Measurements from ENCODE around the gene RAB8B. TPM values are rescaled to one million over a fixed set of nuclear protein-coding genes. Genes with fewer than 3 reads are reported as not detected.
"Not testable (repeated sequence)": the region's sequence is repeated elsewhere in the genome, so short reads cannot be mapped to it uniquely, and the experiment has no call there.

Gene RAB8B
- total RNA-seq, 1 experiment from 2014 or later = 52.0 TPM

DNA sequence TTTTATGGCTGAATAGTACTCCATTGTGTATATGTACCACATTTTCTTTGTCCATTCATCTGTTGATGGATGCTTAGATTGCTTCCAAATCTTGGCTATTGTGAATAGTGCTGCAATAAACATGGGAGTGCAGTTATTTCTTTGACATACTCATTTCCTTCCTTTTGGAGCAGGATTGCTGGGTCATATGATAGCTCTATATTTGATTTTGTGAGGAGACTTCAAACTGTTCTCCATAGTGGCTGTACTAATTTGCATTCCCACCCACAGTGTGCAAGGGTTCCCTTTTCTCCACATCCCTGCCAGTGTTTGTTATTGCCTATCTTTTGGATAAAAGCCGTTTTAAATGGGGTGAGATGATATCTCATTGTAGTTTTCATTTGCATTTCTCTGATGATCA, 47.7 kb downstream of the RAB8B start:
- not testable (repeated sequence) for DNase-seq (ENCODE audit: low read depth)

DNA sequence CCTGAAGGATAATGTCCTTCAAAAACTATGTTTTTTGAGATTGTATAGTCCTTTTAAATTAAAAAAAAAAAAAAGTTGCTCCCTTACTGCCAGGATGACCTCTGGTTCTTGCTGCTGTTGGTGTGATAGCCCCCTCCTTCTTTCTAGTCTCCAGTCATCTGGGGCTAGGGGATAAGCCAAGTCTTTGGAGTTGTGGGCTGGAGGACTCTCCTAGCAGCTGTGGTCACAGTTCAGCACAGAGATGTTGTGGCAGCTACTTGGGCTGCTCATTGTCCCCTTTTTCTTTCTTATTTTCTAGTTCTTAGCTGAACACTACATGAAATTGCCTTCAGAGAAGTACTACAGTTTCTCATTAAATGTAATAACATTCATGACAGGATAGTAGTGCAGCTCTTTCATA, 48.8 kb downstream of the RAB8B start:
- no peak for DNase-seq (ENCODE audit: low read depth)

- DNase-seq (ENCODE audit: low read depth) = peak; percentile 95
Measured at GRCh38 chr15:63238796-63239195, 49.4 kb downstream of the RAB8B start.

DNA sequence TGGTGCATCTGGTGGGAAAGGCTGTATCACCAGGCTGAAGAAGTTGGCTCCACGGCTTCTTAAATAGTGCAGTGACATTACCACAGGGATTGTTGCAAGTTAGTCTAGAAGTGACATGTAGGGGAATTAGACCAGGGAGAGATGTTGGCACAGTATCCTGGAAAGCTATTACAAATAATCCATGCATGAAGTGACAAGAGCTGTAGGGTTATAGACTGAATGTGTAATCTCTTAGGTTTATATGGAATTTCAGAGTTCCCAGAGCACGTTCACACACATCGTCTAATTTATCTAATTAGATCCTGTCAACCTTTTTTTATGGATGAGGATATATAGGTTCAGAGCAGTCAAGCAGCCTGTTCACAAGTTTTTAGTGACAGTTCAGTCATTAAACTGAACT, 50.7 kb downstream of the RAB8B start:
- DNase-seq (ENCODE audit: low read depth) = no peak

DNA sequence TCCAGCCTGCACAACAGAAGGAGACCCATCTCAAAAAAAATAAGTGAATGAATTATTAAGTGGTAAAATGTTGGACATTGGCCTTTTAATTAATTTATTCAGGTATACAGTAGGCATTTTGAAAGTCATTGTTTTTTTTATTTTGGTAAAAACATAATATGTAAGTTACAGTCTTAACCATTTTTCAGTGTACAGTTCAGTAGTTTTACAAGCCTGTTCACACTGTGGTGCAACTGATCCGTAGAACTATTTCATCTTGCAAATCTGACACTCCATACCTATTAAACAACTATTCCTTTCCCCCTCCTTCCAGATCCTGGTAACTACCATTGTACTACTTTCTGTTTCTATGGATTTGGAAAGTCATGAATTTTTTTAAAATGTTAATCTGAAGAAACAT, 51.9 kb downstream of the RAB8B start:
- DNase-seq (ENCODE audit: low read depth) = no peak

DNA sequence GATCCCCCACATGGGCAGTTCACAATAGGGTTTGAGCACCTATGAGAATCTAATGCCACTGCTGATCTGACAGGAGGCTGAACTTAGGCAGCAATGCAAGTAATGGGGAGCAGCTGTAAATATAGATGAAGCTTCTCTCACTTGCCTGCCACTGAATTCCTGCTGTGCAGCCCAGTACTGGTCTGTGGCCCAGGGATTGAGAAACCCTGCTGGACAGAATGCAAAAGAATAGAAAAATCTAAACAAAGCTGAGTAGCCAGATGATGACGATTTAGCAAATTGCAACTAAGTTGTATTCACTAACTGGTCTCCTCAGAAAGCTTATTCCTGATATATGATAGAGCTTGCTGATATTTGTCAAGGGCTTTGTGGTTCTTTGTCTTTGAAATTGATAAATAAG, 53.7 kb downstream of the RAB8B start:
- no peak for DNase-seq (ENCODE audit: low read depth)

DNA sequence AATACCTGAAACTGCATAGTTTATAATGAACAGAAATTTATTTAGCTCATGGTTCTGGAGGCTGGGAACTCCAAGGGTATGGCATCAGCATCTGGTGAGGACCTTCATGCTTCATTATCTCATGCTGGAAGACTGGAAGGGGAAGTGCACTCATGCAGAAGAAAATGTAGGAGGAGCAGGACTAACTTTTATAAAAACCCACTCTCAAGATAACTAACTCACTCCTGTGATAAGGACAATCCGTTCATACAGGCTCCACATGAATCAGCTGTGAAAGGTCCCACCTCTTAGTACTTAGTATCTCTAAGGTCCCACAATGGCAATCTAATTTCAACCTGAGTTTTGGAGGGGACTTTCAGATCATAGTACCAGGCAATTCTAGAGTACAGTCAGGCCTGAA, 54.4 kb downstream of the RAB8B start:
- peak; percentile 58 for DNase-seq (ENCODE audit: low read depth)

- DNase-seq (ENCODE audit: low read depth) = peak; percentile 66
Measured at GRCh38 chr15:63244399-63244798, 55.0 kb downstream of the RAB8B start.

GRCh38 chr15:63244976-63245645, 55.7 kb downstream of the RAB8B start:
- no peak for DNase-seq (ENCODE audit: low read depth)

DNA sequence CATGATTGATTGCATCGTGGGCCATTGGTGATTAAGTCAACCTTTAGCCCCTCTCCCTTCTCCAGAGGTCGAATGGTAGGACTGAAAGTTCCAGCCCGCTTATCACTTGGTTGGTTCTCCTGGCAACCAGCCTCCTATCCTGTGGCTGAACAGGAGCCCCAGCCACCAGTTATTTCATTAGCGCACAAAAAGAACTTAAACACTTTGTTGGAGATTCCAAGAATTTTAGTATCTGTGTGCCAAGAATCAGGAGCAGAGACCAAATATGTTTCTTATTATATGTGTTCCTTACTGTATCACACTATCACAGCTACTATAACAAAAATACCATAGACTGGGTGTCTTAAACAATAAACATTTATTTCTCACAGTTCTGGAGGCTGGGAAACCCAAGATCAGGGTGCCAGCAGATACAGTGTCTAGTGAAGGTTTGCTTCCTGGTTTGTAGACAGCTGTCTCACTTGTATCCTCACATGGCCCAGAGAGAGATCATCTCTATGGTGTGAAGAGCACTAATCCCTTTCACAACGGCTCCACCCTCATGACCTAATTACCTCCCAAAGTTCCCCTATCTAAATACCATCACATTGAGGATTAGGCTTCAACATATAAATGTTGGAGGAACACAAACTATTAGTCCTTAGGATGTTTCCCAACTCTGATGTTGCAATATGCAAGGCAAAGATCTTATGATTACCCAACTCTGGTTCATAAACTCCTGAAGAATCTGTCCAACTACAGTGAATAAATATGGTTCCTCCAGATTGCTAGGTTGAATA, 57.5 kb downstream of the RAB8B start:
- DNase-seq (ENCODE audit: low read depth) = peak; percentile 51

GRCh38 chr15:63250312-63250965, 61.0 kb downstream of the RAB8B start:
- DNase-seq (ENCODE audit: low read depth) = peak; percentile 97

DNA sequence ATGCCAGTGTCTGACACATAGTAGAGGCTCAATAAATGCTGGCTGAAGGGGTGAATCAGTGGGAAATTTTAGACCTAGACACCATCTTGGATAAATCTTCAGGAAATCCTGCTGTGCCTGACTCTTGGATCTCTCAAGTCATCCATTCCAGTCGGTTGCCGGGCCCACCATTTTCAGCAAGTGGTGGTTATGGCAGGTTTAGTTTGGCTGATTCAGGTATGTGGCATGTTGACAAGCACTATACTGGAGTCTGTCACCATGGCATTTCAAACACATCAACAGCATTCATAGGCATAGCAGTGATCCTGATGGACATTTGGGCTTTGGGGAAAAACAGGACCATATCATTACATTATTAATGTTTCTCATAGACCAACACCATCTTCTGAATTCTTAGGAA, 62.3 kb downstream of the RAB8B start:
- DNase-seq (ENCODE audit: low read depth) = no peak

GRCh38 chr15:63252292-63252691, 62.9 kb downstream of the RAB8B start:
- DNase-seq (ENCODE audit: low read depth) = no peak

- DNase-seq (ENCODE audit: low read depth) = no peak
Measured at GRCh38 chr15:63254991-63255390, 65.6 kb downstream of the RAB8B start.

- DNase-seq (ENCODE audit: low read depth) = no peak
Measured at GRCh38 chr15:63255489-63255990, 66.1 kb downstream of the RAB8B start.

DNA sequence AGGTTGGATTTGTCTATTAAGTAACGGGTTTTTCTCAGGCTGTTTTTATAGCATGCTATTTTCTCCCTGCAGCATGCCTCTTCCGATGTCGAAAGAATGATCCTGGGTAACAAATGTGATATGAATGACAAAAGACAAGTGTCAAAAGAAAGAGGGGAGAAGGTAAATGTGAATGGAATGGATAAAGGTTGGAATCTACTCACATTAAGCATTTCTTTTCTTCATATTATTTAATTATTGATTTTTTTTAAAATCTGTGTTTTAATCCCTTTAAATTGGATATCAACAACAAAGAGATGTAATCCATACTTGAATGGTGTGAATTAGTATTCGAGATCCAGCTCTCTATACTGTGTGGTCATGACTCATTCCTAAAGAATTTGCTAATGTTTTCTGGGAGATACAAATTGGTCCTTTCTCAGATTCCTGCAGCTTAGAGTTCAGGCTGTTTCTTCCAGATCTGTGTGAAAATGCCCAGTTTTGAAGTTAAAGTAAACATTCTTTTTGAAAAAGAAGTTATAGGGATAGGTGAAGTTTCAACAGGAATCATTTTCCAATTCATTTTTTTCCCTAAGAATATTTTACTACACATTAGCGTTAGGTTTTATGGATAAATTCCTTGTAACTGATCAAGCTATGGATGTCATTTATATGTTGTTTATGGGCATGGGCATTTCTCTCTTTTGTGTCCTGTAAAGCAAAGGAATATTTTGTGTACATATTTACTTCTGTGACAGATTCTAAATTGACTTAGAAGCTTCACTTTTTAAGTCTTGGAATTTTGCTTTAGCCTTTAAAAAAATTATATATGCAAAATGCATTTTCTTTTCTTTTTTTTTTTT, 67.2 kb downstream of the RAB8B start:
- DNase-seq (ENCODE audit: low read depth) = peak; percentile 87

- DNase-seq (ENCODE audit: low read depth) = no peak
Measured at GRCh38 chr15:63258658-63259057, 69.3 kb downstream of the RAB8B start.

DNA sequence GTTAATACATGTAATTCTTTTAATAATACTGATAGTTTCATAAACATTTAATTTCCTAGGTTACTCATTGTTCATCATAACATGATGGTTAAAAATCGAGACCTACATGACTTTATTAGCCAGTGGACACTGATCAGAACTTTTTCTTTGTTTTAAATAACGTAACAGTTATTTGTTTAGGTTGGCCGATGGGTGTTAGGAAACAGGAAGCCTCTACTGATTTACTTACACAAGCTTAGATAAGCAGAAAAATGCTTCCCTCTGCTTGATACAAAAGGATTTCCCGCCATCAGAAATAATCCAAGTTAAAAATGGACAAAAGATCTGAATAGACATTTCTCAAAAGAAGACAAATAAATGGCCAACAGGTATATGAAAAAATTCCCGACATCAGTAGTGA, 71.4 kb downstream of the RAB8B start:
- no peak for DNase-seq (ENCODE audit: low read depth)

- DNase-seq (ENCODE audit: low read depth) = no peak
Measured at GRCh38 chr15:63261311-63261710, 71.9 kb downstream of the RAB8B start.

DNA sequence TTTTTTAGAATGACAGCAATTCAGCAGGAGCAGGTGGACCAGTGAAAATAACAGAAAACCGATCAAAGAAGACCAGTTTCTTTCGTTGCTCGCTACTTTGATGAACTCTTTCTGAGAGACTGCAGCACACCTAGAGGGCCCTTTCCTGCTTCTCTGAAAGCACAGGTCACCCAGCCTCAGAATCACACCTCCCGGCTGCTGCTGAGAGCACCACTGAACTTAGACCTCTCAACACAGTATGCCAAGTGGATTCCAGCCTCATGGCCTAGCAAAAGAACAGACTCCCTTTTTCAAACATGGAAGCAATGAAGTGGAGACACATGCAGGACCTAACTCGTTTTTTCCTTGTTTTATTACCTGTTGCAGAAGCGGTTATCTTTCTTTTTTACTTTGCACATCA, 74.1 kb downstream of the RAB8B start:
- no peak for DNase-seq (ENCODE audit: low read depth)

DNA sequence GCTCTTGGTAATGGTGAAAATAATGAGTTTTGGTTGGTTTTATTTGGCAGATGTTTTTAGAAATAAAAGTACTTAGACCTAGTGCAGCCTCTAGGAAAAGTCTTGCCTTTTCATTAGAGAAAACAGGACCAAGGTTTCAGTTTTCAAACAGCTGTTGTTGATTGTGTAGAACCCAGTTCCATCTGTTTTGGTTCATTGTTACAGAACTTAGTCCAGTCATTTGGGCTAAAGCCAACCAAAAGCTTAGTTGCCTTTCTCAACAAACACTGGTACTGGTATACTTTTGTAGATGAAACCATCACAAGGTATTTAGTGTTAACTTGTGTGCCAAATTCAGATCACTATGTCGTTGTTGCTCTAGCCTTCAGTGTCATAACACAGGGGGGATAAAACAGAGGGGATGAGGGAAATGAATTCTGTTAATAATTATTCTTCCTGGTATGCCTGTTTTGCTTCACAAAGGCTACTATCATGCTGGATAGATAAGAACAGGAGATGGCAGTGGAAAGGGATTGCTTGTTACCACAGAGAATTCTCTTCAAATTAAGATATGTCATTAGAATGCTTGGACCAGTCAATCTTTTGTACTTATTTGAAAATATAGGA, 75.4 kb downstream of the RAB8B start:
- DNase-seq (ENCODE audit: low read depth) = no peak

Measured in RPMI7951 (cell line).